Measurements from ENCODE around the gene DGKQ.
"Not testable (repeated sequence)": the region's sequence is repeated elsewhere in the genome, so short reads cannot be mapped to it uniquely, and the experiment has no call there.

GRCh38 chr4:976016-976415 is 2.6 kb upstream of the DGKQ start:
- TF ChIP-seq CTCF, POLR2A (IDR thresholded peaks at IDR 0.05): not testable (repeated sequence)
